Adipocyte (in vitro differentiated cells): Measurements from ENCODE around the gene COL4A1.
A peak's percentile ranks its signal among the peaks of the same experiment; 100 is the strongest.

Experiments
- DNase-seq: peaks from one replicate; pipeline ENCODE4 v3.0.0-alpha.2; 2015; ENCODE audit warnings: low read depth
- H3K27me3 ChIP-seq: replicated peaks from 2 replicates; pipeline ENCODE4 v1.7.0; 2013; ENCODE audit warnings: mild to moderate bottlenecking, low read length, moderate library complexity; ENCODE audit not compliant: control insufficient read depth, insufficient read depth
- H3K36me3 ChIP-seq: 2 replicates; pipeline ENCODE4 v1.7.0; 2013; ENCODE audit warnings: low read length, mild to moderate bottlenecking, moderate library complexity; ENCODE audit not compliant: control insufficient read depth, insufficient read depth, severe bottlenecking
- H3K4me1 ChIP-seq: 2 replicates; pipeline ENCODE4 v1.7.0; 2013; ENCODE audit warnings: mild to moderate bottlenecking, low read length, moderate library complexity; ENCODE audit not compliant: control insufficient read depth, insufficient read depth
- H3K4me3 ChIP-seq: 2 replicates; pipeline ENCODE4 v1.7.0; 2013; ENCODE audit warnings: mild to moderate bottlenecking, low read length, moderate library complexity
- H3K9ac ChIP-seq: 2 replicates; pipeline ENCODE4 v1.7.0; 2013; ENCODE audit warnings: mild to moderate bottlenecking, low read length, moderate library complexity
- H3K9me3 ChIP-seq: 2 replicates; pipeline ENCODE4 v1.7.0; 2013; ENCODE audit warnings: mild to moderate bottlenecking, low read length, moderate library complexity; ENCODE audit not compliant: control insufficient read depth

COL4A1 gene

GRCh38 chr13:110140099-110140498 lies 166.9 kb downstream of the COL4A1 start:
- H3K27me3 ChIP-seq, result no peaks in the 10 kb centered on the region
- H3K36me3 ChIP-seq, result no peaks in the 10 kb centered on the region
- DNase-seq, result no peak
- peaks cover 8% of the 10 kb centered on the region for H3K9me3 ChIP-seq
- no peak overlapping the region for H3K9ac ChIP-seq
- H3K4me1 ChIP-seq, result peaks cover 17% of the 10 kb centered on the region
- no peak overlapping the region for H3K4me3 ChIP-seq

- H3K4me3 ChIP-seq, result peak overlapping the region; percentile 78
These were observed 168.3 kb downstream of the COL4A1 start for GRCh38 chr13:110138700-110139036.

GRCh38 chr13:110138010-110138699 lies 168.8 kb downstream of the COL4A1 start:
- Histone ChIP-seq H3K4me3 (peak overlapping the region; percentile 78), H3K27me3 (no peaks in the 10 kb centered on the region), H3K9ac (peak overlapping the region; percentile 66), H3K4me1 (peaks cover 17% of the 10 kb centered on the region), H3K36me3 (no peaks in the 10 kb centered on the region), H3K9me3 (peaks cover 7% of the 10 kb centered on the region)
- peak; percentile 86 for DNase-seq

More at GRCh38 chr13:110138700-110139036, 168.3 kb downstream of the COL4A1 start:
- no peaks in the 10 kb centered on the region for H3K36me3 ChIP-seq
- peak overlapping the region; percentile 66 for H3K9ac ChIP-seq
- peaks cover 17% of the 10 kb centered on the region for H3K4me1 ChIP-seq
- no peaks in the 10 kb centered on the region for H3K27me3 ChIP-seq
- peaks cover 8% of the 10 kb centered on the region for H3K9me3 ChIP-seq
- no peak for DNase-seq

- peak overlapping the region; percentile 78 for H3K4me3 ChIP-seq
- H3K9ac ChIP-seq, result peak overlapping the region; percentile 66
- DNase-seq, result peak; percentile 43
- H3K27me3 ChIP-seq, result no peaks in the 10 kb centered on the region
- H3K36me3 ChIP-seq, result no peaks in the 10 kb centered on the region
- peaks cover 2% of the 10 kb centered on the region for H3K9me3 ChIP-seq
- peaks cover 17% of the 10 kb centered on the region for H3K4me1 ChIP-seq
These were observed 169.3 kb downstream of the COL4A1 start for GRCh38 chr13:110137680-110138009.

- no peak overlapping the region for H3K9ac ChIP-seq
- H3K4me1 ChIP-seq, result peaks cover 17% of the 10 kb centered on the region
- no peak for DNase-seq
- H3K9me3 ChIP-seq, result no peaks in the 10 kb centered on the region
- no peaks in the 10 kb centered on the region for H3K36me3 ChIP-seq
- no peak overlapping the region for H3K4me3 ChIP-seq
- no peaks in the 10 kb centered on the region for H3K27me3 ChIP-seq
These were observed 170.0 kb downstream of the COL4A1 start for GRCh38 chr13:110136660-110137585.

GRCh38 chr13:110135977-110136597 lies 170.9 kb downstream of the COL4A1 start:
- Histone ChIP-seq H3K9ac (no peak overlapping the region), H3K27me3 (no peaks in the 10 kb centered on the region), H3K4me3 (no peak overlapping the region), H3K36me3 (no peaks in the 10 kb centered on the region), H3K4me1 (peaks cover 17% of the 10 kb centered on the region), H3K9me3 (no peaks in the 10 kb centered on the region)
- no peak for DNase-seq

- Histone ChIP-seq H3K9me3 (no peaks in the 10 kb centered on the region), H3K4me3 (no peak overlapping the region), H3K36me3 (no peaks in the 10 kb centered on the region), H3K9ac (no peak overlapping the region), H3K27me3 (no peaks in the 10 kb centered on the region), H3K4me1 (peaks cover 17% of the 10 kb centered on the region)
- DNase-seq, result no peak
These were observed 172.2 kb downstream of the COL4A1 start for GRCh38 chr13:110134801-110135200.

GRCh38 chr13:110133425-110134235 lies 173.3 kb downstream of the COL4A1 start:
- no peaks in the 10 kb centered on the region for H3K27me3 ChIP-seq
- H3K4me1 ChIP-seq, result peaks cover 16% of the 10 kb centered on the region
- no peaks in the 10 kb centered on the region for H3K9me3 ChIP-seq
- H3K9ac ChIP-seq, result no peak overlapping the region
- H3K36me3 ChIP-seq, result no peaks in the 10 kb centered on the region
- no peak overlapping the region for H3K4me3 ChIP-seq
- no peak for DNase-seq

- Histone ChIP-seq H3K9me3 (no peaks in the 10 kb centered on the region), H3K27me3 (no peaks in the 10 kb centered on the region), H3K4me3 (no peak overlapping the region), H3K4me1 (peaks cover 10% of the 10 kb centered on the region), H3K36me3 (no peaks in the 10 kb centered on the region), H3K9ac (no peak overlapping the region)
- no peak for DNase-seq
These were observed 174.6 kb downstream of the COL4A1 start for GRCh38 chr13:110132225-110132982.

- Histone ChIP-seq H3K36me3 (no peaks in the 10 kb centered on the region), H3K27me3 (no peaks in the 10 kb centered on the region), H3K4me3 (no peak overlapping the region), H3K9ac (no peak overlapping the region), H3K4me1 (peaks cover 12% of the 10 kb centered on the region), H3K9me3 (no peaks in the 10 kb centered on the region)
- no peak for DNase-seq
These were observed 175.5 kb downstream of the COL4A1 start for GRCh38 chr13:110131424-110131823.
